ENCODE results near the gene PPM1L.

The PPM1L gene

DNA sequence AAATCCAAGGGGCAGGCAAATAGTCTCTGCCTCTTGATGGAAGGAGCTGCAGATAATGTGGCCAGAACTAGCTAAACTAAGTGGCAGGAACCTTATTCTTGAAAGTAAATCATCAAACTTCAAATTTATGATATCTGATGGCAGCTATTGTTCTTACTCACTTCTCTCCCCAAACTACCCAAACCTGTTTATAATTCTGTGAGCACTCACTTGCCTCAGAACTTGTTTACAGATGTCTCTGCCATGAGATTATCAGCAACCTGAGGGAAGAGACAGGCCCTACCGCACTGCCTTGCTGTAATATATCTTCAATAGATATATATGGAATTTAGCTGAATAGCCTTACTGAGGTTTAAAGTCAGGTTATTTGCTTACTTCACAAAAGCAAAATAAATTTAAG, 351.3 kb downstream of the PPM1L start:
- no peak for DNase-seq

DNA sequence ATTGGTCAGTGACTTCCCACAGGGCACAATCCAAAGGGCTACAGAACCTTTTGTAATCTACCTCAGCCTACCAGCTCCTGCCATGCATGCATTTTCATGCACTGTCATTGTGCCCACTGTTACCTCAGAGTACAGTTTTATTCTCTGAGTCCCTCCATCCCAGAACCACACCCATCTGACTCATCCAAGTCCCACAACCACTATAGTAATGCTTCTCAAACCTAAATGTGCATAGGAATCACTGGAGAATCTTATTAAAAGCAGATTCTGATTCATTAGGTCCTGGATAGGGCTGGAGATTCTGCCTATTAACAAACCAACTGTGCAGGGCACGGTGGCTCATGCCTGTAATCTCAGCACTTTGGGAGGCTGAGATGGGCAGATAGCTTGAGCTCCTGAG, 352.8 kb downstream of the PPM1L start:
- DNase-seq = no peak

DNA sequence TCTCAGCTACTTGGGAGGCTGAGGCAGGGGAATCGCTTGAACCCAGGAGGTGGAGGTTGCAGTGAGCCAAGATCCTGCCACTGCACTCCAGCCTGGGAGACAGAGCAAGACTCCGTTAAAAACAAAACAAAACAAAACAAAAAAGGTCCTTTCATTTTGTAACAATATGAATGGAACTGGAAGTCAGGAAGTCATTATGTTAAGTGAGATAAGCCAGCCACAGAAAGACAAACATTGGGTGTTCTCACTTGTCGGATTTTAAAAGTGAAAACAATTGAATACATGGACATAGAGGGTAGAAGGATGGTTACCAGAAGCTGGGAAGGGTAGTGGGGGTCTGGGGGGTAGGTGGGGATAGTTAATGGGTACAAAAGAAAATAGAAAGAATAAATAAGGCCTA, 361.6 kb downstream of the PPM1L start:
- no peak for DNase-seq

DNA sequence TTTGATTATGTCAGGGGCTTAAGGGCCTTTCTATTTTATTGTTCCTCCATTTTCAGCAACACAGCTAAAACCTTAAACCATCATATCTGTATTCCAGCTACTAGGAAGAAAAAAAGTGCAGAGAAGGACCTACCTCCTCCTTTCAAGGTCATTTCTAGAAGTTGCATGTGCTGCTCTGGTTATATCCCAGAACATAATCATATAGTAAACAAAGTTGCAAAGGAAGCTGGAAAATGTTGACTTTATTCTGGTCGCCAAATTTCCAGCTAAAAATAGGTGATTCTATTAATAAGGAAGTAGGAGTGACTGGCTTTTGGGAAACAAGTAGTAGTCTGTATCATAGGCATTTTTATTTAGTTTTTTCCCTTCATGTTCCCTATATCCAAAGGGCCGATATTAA, 370.5 kb downstream of the PPM1L start:
- no peak for DNase-seq
